K562 (cell line): Measurements from ENCODE around the gene HRAS. TPM values are rescaled to one million over a fixed set of nuclear protein-coding genes. Genes with fewer than 3 reads are reported as not detected.
A peak's percentile ranks its signal among the peaks of the same experiment; 100 is the strongest.

Experiments
- ATAC-seq: fragments of 200-7000 bp; cut with Tn5 transposase; 3 replicates; pipeline ENCODE4 v1.9.1; 2020; ENCODE audit warnings: moderate library complexity
- BruUV-seq: library from RNA; stranded (reverse); fragments of 400-500 nt; replicated peaks from 2 replicates; lab custom pipeline; 2021; lab: Mats Ljungman, UMichigan
- CTCF ChIA-PET: fragments of 300-600 bp; formaldehyde crosslinking; extraction: SDS; loops from one replicate; lab custom pipeline; 2021; ENCODE audit warnings: low intra/inter-chr PET ratio; lab: Yijun Ruan, JAX
- POLR2A ChIA-PET: fragments of 300-600, 350-650 bp; sonication (Branson Sonifier 250); formaldehyde crosslinking; extraction: SDS; loops from one replicate; lab custom pipeline; 2021; ENCODE audit warnings: antibody characterized with exemption, inconsistent platforms; lab: Yijun Ruan, JAX
- DNase-seq, 4 experiments: peaks; one replicate each; pipeline versions ENCODE4 v3.0.0 to v3.0.0-alpha.2; 2011 to 2018; ENCODE audit warnings: low spot score in 3 of 4, mixed read lengths in 3 of 4; ENCODE audit errors: extremely low read depth in 1 of 4
- FAIRE-seq: peaks from 2 replicates; lab custom pipeline; 2011; peaks lifted over from hg19 to GRCh38; lab: Jason Lieb, UNC
- H2AFZ ChIP-seq: 2 replicates; pipeline ENCODE4 v1.6.0; 2011; ENCODE audit warnings: low read depth, low read length, control low read depth, inconsistent platforms
- H3K27ac ChIP-seq: fragments of 200-600 bp; 3 replicates; pipeline ENCODE4 v1.8.0; 2011; ENCODE audit warnings: low read depth, mild to moderate bottlenecking, control low read depth, inconsistent platforms, low read length, moderate library complexity, mixed read lengths; ENCODE audit errors: extremely low read depth
- H3K27me3 ChIP-seq, 2 experiments: fragments of 300-600 bp in 1 of 2; 2 replicates in 1 of 2; 3 replicates in 1 of 2; pipeline versions ENCODE4 v1.6.0 to v1.8.0; 2011; ENCODE audit warnings: inconsistent platforms in 2 of 2, low read length in 2 of 2, mild to moderate bottlenecking in 1 of 2, mixed read lengths in 1 of 2, moderate library complexity in 1 of 2; ENCODE audit not compliant: control insufficient read depth in 2 of 2, insufficient read depth in 2 of 2
- H3K36me3 ChIP-seq: fragments of 300-600 bp; 3 replicates; pipeline ENCODE4 v1.8.0; 2011; ENCODE audit warnings: mild to moderate bottlenecking, low read length, inconsistent platforms; ENCODE audit not compliant: control insufficient read depth, insufficient read depth
- H3K4me1 ChIP-seq, 2 experiments: fragments of 200-600 bp in 1 of 2; replicated peaks in 1 of 2; 2 replicates in 1 of 2; 3 replicates in 1 of 2; pipeline versions ENCODE4 v1.5.1 to v1.8.0; 2011; ENCODE audit warnings: inconsistent platforms in 2 of 2, low read length in 2 of 2, mild to moderate bottlenecking in 1 of 2, mixed read lengths in 1 of 2, moderate library complexity in 1 of 2; ENCODE audit not compliant: control insufficient read depth in 2 of 2, insufficient read depth in 2 of 2
- H3K4me2 ChIP-seq: 2 replicates; pipeline ENCODE4 v1.6.1; 2011; ENCODE audit warnings: low read length, control low read depth, inconsistent platforms, mixed read lengths; ENCODE audit not compliant: insufficient read depth
- H3K4me3 ChIP-seq: fragments of 200-600 bp; sonication (generic), shearing (Covaris generic); 2 replicates; pipeline ENCODE4 v1.5.1; 2016; ENCODE audit warnings: control low read depth, inconsistent platforms
- H3K79me2 ChIP-seq: fragments of 200-600 bp; 3 replicates; pipeline ENCODE4 v1.8.0; 2011; ENCODE audit warnings: low read length, inconsistent platforms; ENCODE audit not compliant: control insufficient read depth, insufficient read depth
- H3K9ac ChIP-seq, 2 experiments: 2 replicates each; pipeline versions ENCODE4 v1.6.0 to v1.6.1; 2011; ENCODE audit warnings: low read depth in 2 of 2, low read length in 2 of 2, control low read depth in 1 of 2, inconsistent platforms in 1 of 2, mild to moderate bottlenecking in 1 of 2, mixed read lengths in 1 of 2; ENCODE audit not compliant: insufficient read depth in 1 of 2
- H3K9me1 ChIP-seq: one replicate; pipeline ENCODE4 v1.6.0; 2011; ENCODE audit warnings: inconsistent platforms, mild to moderate bottlenecking, low read length, moderate library complexity; ENCODE audit not compliant: control insufficient read depth, insufficient read depth
- H3K9me3 ChIP-seq: replicated peaks from 2 replicates; pipeline ENCODE4 v1.5.1; 2011; ENCODE audit warnings: low read depth, low read length, inconsistent platforms; ENCODE audit not compliant: control insufficient read depth, insufficient read depth
- H4K20me1 ChIP-seq: replicated peaks from 2 replicates; pipeline ENCODE4 v1.6.1; 2011; ENCODE audit warnings: low read length, inconsistent platforms, mixed read lengths; ENCODE audit not compliant: control insufficient read depth, insufficient read depth
- RBFOX2 ChIP-seq: fragments of 200-400 bp; formaldehyde crosslinking; IDR thresholded peaks from 2 replicates; pipeline ENCODE4 v1.6.1; 2017; ENCODE audit warnings: low read depth, mild to moderate bottlenecking, low read length, moderate library complexity
- ZNF785 ChIP-seq: fragments of 250-450 bp; sonication (Bioruptor Pico); IDR thresholded peaks from 2 replicates; pipeline ENCODE4 v1.4.0; 2020; ENCODE audit warnings: mild to moderate bottlenecking
- WGBS: fragments of 100-300 bp; shearing (Covaris generic); methylation state at CpG from one replicate; pipeline ENCODE4 v1.1.6; 2016; ENCODE audit warnings: low coverage, mixed read lengths; ENCODE audit not compliant: insufficient coverage; ENCODE audit errors: missing lambda C conversion rate; 5-methylcytosine and 5-hydroxymethylcytosine counted together
- in situ Hi-C: fragments of 300-500 bp; cut with MboI; formaldehyde crosslinking; loops from 4 replicates; pipeline ENCODE4 v1.15.0; 2018; ENCODE audit warnings: inconsistent platforms, mixed read lengths
- intact Hi-C: fragments of 100-400 bp; cut with micrococcal nuclease; formaldehyde crosslinking; loops from 2 replicates; pipeline ENCODE4 v1.14.2; 2022
- polyA plus RNA-seq, 8 experiments: library from polyadenylated mRNA; depleted of rRNA in 4 of 8; stranded (reverse) in 5 of 8; unstranded in 3 of 8; fragments of >200 nt; fragmentation: Nextera tagmentation in 2 of 8; fragmentation: Illumina TruSeq in 1 of 8; extraction: Ambion mirVana in 2 of 8; extraction: Trizol in 1 of 8; gene quantifications; 2 replicates each; pipeline versions ENCODE4 v1.2.1 to v1.2.3, GENCODE V29; 2011 to 2014; ENCODE audit warnings: inconsistent platforms in 1 of 8, missing spikeins in 1 of 8
- total RNA-seq, 7 experiments: library from RNA; depleted of rRNA in 6 of 7; stranded (reverse); fragments of >200 nt in 6 of 7; fragmentation: Illumina TruSeq in 2 of 7; extraction: Trizol in 2 of 7; gene quantifications; 2 replicates each; pipeline versions ENCODE4 v1.2.1 to v1.2.3, GENCODE V29; 2011 to 2021; ENCODE audit warnings: low replicate concordance in 1 of 7
- TF ChIP-seq, protein P1 (sequence below): sonication (generic); formaldehyde crosslinking; IDR thresholded peaks from 2 replicates; pipeline ENCODE4 v1.8.1; 2023; ENCODE audit warnings: mild to moderate bottlenecking, missing genetic modification reagents

Gene HRAS
- total and polyA plus RNA-seq, 9 of the 15 experiments (the other 6 are each of a cell fraction or from before 2014, with no cell fraction given): 2.8 to 73.5 (median 29.6) TPM

DNA sequence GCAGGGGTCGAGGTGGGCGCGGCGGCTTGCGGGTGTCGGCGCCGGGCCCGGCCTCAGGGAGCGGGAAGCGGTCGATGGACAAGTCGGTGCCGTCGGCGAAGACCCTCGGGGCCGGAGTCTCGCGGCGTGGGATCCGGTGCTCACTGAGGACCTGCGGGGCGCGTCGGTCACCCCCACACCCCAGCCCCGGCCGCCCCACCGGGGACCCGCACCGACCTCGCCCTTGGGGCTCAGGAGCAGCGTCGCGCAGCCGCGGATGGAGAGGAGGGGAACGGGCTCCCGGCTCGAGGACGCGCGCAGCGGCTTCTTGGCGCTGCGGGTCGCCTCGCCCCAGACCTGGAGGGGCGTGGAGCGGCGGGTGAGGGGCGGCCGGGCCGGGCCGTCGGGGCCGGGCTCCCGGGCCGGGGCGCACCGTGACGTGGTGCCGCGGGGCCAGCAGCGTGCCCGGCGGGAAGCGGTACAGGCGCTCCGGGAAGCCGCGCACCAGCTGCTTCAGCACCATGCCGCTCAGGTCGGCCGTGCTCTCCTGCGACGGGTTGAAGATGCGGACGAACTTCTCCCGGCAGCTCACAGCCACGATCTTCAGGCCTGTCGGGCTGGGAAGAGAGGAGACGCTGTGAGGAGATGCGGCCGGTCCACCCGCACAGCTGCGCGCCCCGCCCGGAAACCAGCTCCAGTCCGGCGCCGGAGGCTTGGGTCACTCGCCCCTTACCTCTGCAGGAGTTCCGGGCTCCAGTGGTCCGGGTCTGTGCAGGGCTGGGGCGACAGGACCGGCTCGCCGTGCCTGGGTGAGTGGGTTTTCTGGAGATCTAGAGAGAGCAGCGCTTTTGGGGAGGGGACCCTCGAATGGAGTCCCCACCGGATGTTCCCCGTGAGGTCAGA, 20.6 kb upstream of the HRAS start:
- WGBS: 93% methylated on average over 11 of the region's 104 CpGs
- Histone ChIP-seq H2AFZ (no peak overlapping the region), H3K79me2 (peaks cover 9% of the 10 kb centered on the region; the same call in 1 of the 3 replicates), H3K9me1 (peaks cover 2% of the 10 kb centered on the region), H4K20me1 (no peaks in the 10 kb centered on the region), H3K27me3 (no peaks in the 10 kb centered on the region), H3K27ac (no peak overlapping the region), H3K4me1 (peaks cover 27 to 97% of the 10 kb centered on the region in 2 experiments), H3K4me2 (no peak overlapping the region), H3K9me3 (no peaks in the 10 kb centered on the region), H3K9ac (no peak overlapping the region), H3K4me3 (no peak overlapping the region), H3K36me3 (no peaks in the 10 kb centered on the region)
- DNase-seq (no peak), ATAC-seq (no peak), FAIRE-seq (no peak)
- BruUV-seq: no TSS peak
- in situ Hi-C loops: no loop called here
- intact Hi-C loops: loop anchor here (10.0 kb wide), 2 partner anchors 59 to 139 kb away; partner anchors contain the start of genes DEAF1, IRF7 and TMEM80
- TF ChIP-seq, protein P1, sequence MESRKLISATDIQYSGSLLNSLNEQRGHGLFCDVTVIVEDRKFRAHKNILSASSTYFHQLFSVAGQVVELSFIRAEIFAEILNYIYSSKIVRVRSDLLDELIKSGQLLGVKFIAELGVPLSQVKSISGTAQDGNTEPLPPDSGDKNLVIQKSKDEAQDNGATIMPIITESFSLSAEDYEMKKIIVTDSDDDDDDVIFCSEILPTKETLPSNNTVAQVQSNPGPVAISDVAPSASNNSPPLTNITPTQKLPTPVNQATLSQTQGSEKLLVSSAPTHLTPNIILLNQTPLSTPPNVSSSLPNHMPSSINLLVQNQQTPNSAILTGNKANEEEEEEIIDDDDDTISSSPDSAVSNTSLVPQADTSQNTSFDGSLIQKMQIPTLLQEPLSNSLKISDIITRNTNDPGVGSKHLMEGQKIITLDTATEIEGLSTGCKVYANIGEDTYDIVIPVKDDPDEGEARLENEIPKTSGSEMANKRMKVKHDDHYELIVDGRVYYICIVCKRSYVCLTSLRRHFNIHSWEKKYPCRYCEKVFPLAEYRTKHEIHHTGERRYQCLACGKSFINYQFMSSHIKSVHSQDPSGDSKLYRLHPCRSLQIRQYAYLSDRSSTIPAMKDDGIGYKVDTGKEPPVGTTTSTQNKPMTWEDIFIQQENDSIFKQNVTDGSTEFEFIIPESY: peak; percentile 73
- TF ChIP-seq ZNF785 (no peak), RBFOX2 (peak; percentile 7; the same call in 1 of the 2 replicates)
- POLR2A ChIA-PET: interaction anchor here (0.6 to 1.8 kb wide), 4 partner anchors 15 to 100 kb away, joined by 3 to 5 read pairs (median 4); no protein-coding TSS in a partner anchor
- CTCF ChIA-PET: interaction anchor here (1.8 kb wide), 1 partner anchor 172 kb away, joined by 12 read pairs; no protein-coding TSS in a partner anchor
